H1 (cell line): ENCODE data around the gene JPT2. TPM values are rescaled to one million over a fixed set of nuclear protein-coding genes. Genes with fewer than 3 reads are reported as not detected.

Experiments
- CHD7 ChIP-seq: fragments of 300-600 bp; sonication (generic); IDR thresholded peaks from 2 replicates; pipeline ENCODE4 v1.7.1; 2012; ENCODE audit warnings: low read length, moderate library complexity, mild to moderate bottlenecking, inconsistent platforms; ENCODE audit not compliant: insufficient replicate concordance
- EP300 ChIP-seq, 2 experiments: IDR thresholded peaks; 1 replicate in 1 of 2; 2 replicates in 1 of 2; pipeline ENCODE4 v1.6.1; 2011 to 2012; ENCODE audit warnings: low read depth in 2 of 2, low read length in 2 of 2, mild to moderate bottlenecking in 2 of 2, borderline replicate concordance in 1 of 2, inconsistent platforms in 1 of 2, moderate library complexity in 1 of 2
- JUN ChIP-seq: IDR thresholded peaks from 2 replicates; pipeline ENCODE4 v1.6.1; 2011; ENCODE audit warnings: low read depth, mild to moderate bottlenecking, improper control_type of control experiment, low read length
- RAD21 ChIP-seq, 2 experiments: IDR thresholded peaks in 1 of 2; conservative IDR thresholded peaks in 1 of 2; 2 replicates each; pipeline ENCODE4 v1.6.1; 2011; ENCODE audit warnings: low read depth in 2 of 2, low read length in 2 of 2, improper control_type of control experiment in 1 of 2, inconsistent platforms in 1 of 2, mild to moderate bottlenecking in 1 of 2, moderate library complexity in 1 of 2
- RBBP5 ChIP-seq: IDR thresholded peaks from 2 replicates; pipeline ENCODE4 v1.7.1; 2012; ENCODE audit warnings: low read depth, mild to moderate bottlenecking, inconsistent platforms, low read length, moderate library complexity, borderline replicate concordance
- RNF2 ChIP-seq: fragments of 200-900, 300-1000 bp; sonication (generic); IDR thresholded peaks from 2 replicates; pipeline ENCODE4 v1.7.1; 2016; ENCODE audit warnings: borderline replicate concordance, low read depth, mild to moderate bottlenecking, antibody characterized with exemption, low read length; ENCODE audit not compliant: poor library complexity, severe bottlenecking; ENCODE audit errors: missing control alignments
- RXRA ChIP-seq: IDR thresholded peaks from 2 replicates; pipeline ENCODE4 v1.6.1; 2011; ENCODE audit warnings: low read depth, mild to moderate bottlenecking, low read length, moderate library complexity; ENCODE audit not compliant: insufficient read depth
- SAP30 ChIP-seq: fragments of 300-600 bp; sonication (generic); IDR thresholded peaks from 2 replicates; pipeline ENCODE4 v1.7.1; 2012; ENCODE audit warnings: low read length, moderate library complexity, mild to moderate bottlenecking, inconsistent platforms; ENCODE audit not compliant: insufficient read depth, insufficient replicate concordance
- SP1 ChIP-seq: IDR thresholded peaks from 2 replicates; pipeline ENCODE4 v1.6.1; 2011; ENCODE audit warnings: low read depth, low read length
- SRF ChIP-seq: IDR thresholded peaks from 2 replicates; pipeline ENCODE4 v1.6.1; 2011; ENCODE audit warnings: mild to moderate bottlenecking, low read depth, low read length, moderate library complexity
- TAF1 ChIP-seq: IDR thresholded peaks from 2 replicates; pipeline ENCODE4 v1.6.1; 2011; ENCODE audit warnings: mild to moderate bottlenecking, low read depth, low read length
- polyA plus RNA-seq, 7 experiments: library from polyadenylated mRNA; depleted of rRNA in 3 of 7; stranded (reverse) in 5 of 7; unstranded in 2 of 7; fragments of >200 nt in 5 of 7; fragments of 200-250 nt in 2 of 7; gene quantifications; 1 replicate in 5 of 7; 2 replicates in 1 of 7; 4 replicates in 1 of 7; pipeline versions ENCODE4 v1.2.1 to v1.2.3, GENCODE V29; 2011 to 2013; ENCODE audit warnings: missing spikeins in 2 of 7, mixed read lengths in 2 of 7
- total RNA-seq: library from RNA; stranded (reverse); fragmentation: NEBNext Ultra II Directional; extraction: Animal tissue kit (Norgen Biotek cat#: 25700); gene quantifications from 2 replicates; pipeline ENCODE4 v1.2.1, GENCODE V29; 2021

JPT2 gene
- total and polyA plus RNA-seq, 2 of the 8 experiments (the other 6 are each of a cell fraction or from before 2014, with no cell fraction given) = 67.6 to 197 TPM

- TF ChIP-seq CHD7 (no peak), SP1 (no peak), RAD21 (IDR thresholded peaks at IDR 0.05 in 1 of 2, conservative IDR thresholded peaks at IDR 0.05 in 1 of 2; ENCODE audit: low read depth in 2 of 2, low read length in 2 of 2) (no peak), RXRA (no peak), TAF1 (no peak), JUN (no peak), RBBP5 (no peak), SRF (no peak), SAP30 (no peak), EP300 (IDR thresholded peaks at IDR 0.05; ENCODE audit: borderline replicate concordance in 1 of 2, low read depth in 2 of 2, low read length in 2 of 2) (no peak), RNF2 (no peak)
Observed at GRCh38 chr16:1638757-1639156, 39.3 kb upstream of the JPT2 start (continued).
